ENCODE data around the gene TSEN2. TPM values are rescaled to one million over a fixed set of nuclear protein-coding genes. Genes with fewer than 3 reads are reported as not detected.

Gene TSEN2
- total and polyA plus RNA-seq, 2 of the 13 experiments (the other 11 are each of a cell fraction or from before 2014, with no cell fraction given) = 11.0 to 17.3 TPM

GRCh38 chr3:12452361-12453330, 31.6 kb upstream of the TSEN2 start (continued):
- TF ChIP-seq ZNF142 (CRISPR knock-in tag; IDR thresholded peaks at IDR 0.05) = no peak
- TF ChIP-seq ZNF816 (CRISPR knock-in tag; IDR thresholded peaks at IDR 0.05; ENCODE audit: borderline replicate concordance) = no peak
- no peak for TF ChIP-seq MAFG (CRISPR knock-in tag; IDR thresholded peaks at IDR 0.05)
- TF ChIP-seq FOXJ3 (CRISPR knock-in tag; IDR thresholded peaks at IDR 0.05; ENCODE audit: borderline replicate concordance) = peak; percentile 46; the same call in 1 of the 2 replicates
- TF ChIP-seq, protein P1, sequence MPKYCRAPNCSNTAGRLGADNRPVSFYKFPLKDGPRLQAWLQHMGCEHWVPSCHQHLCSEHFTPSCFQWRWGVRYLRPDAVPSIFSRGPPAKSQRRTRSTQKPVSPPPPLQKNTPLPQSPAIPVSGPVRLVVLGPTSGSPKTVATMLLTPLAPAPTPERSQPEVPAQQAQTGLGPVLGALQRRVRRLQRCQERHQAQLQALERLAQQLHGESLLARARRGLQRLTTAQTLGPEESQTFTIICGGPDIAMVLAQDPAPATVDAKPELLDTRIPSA (CRISPR knock-in tag; IDR thresholded peaks at IDR 0.05; ENCODE audit: borderline replicate concordance) = no peak
- peak; percentile 93 for TF ChIP-seq NCOA2 (CRISPR knock-in tag; IDR thresholded peaks at IDR 0.05)
- TF ChIP-seq HNRNPLL (IDR thresholded peaks at IDR 0.05; ENCODE audit: low read depth, low read length, poor library complexity, severe bottlenecking) = no peak
- peak; percentile 87 for TF ChIP-seq ERF (CRISPR knock-in tag; IDR thresholded peaks at IDR 0.05)
- TF ChIP-seq ZNF460 (CRISPR knock-in tag; IDR thresholded peaks at IDR 0.05; ENCODE audit: borderline replicate concordance) = no peak
- TF ChIP-seq ETV5 (CRISPR knock-in tag; IDR thresholded peaks at IDR 0.05; ENCODE audit: borderline replicate concordance) = peak; percentile 94; the same call in 1 of the 2 replicates
- peak; percentile 90; the same call in 1 of the 2 replicates for TF ChIP-seq MIER3 (CRISPR knock-in tag; IDR thresholded peaks at IDR 0.05; ENCODE audit: borderline replicate concordance)
- TF ChIP-seq ASH2L (IDR thresholded peaks at IDR 0.05; ENCODE audit: insufficient read length, low read depth, low read length) = peak; percentile 18
- TF ChIP-seq CAMTA2 (CRISPR knock-in tag; IDR thresholded peaks at IDR 0.05; ENCODE audit: borderline replicate concordance) = no peak
- peak; percentile 80 for TF ChIP-seq IKZF5 (CRISPR knock-in tag; IDR thresholded peaks at IDR 0.05)
- no peak for TF ChIP-seq ZNF432 (CRISPR knock-in tag; IDR thresholded peaks at IDR 0.05; ENCODE audit: borderline replicate concordance)
- peak; percentile 64 for TF ChIP-seq SAP130 (CRISPR knock-in tag; IDR thresholded peaks at IDR 0.05; ENCODE audit: low read depth)
- TF ChIP-seq, protein P2, sequence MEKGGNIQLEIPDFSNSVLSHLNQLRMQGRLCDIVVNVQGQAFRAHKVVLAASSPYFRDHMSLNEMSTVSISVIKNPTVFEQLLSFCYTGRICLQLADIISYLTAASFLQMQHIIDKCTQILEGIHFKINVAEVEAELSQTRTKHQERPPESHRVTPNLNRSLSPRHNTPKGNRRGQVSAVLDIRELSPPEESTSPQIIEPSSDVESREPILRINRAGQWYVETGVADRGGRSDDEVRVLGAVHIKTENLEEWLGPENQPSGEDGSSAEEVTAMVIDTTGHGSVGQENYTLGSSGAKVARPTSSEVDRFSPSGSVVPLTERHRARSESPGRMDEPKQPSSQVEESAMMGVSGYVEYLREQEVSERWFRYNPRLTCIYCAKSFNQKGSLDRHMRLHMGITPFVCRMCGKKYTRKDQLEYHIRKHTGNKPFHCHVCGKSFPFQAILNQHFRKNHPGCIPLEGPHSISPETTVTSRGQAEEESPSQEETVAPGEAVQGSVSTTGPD (CRISPR knock-in tag; IDR thresholded peaks at IDR 0.05) = no peak
